Stomach smooth muscle (tissue), 2 donors: ENCODE results near the gene KDM2B.

Experiments
- H3K27ac ChIP-seq: one replicate; pipeline ENCODE4 v1.7.0; 2013; ENCODE audit warnings: mild to moderate bottlenecking, low read length, inconsistent platforms
- H3K27me3 ChIP-seq, 2 donors: one replicate each; pipeline ENCODE4 v1.7.0; 2013; ENCODE audit warnings: low read length in 2 of 2; ENCODE audit not compliant: insufficient read depth in 2 of 2, control insufficient read depth in 1 of 2
- H3K36me3 ChIP-seq, 2 donors: one replicate each; pipeline ENCODE4 v1.7.0; 2013; ENCODE audit warnings: low read length in 2 of 2; ENCODE audit not compliant: control insufficient read depth in 2 of 2, insufficient read depth in 2 of 2
- H3K4me1 ChIP-seq: one replicate; pipeline ENCODE4 v1.7.0; 2013; ENCODE audit warnings: low read length; ENCODE audit not compliant: control insufficient read depth, insufficient read depth
- H3K4me3 ChIP-seq, 2 donors: one replicate each; pipeline ENCODE4 v1.7.0; 2013; ENCODE audit warnings: low read length in 2 of 2
- H3K9ac ChIP-seq, 2 donors: one replicate each; pipeline ENCODE4 v1.7.0; 2013; ENCODE audit warnings: low read length in 2 of 2, mild to moderate bottlenecking in 1 of 2
- H3K9me3 ChIP-seq, 2 donors: one replicate each; pipeline ENCODE4 v1.7.0; 2013; ENCODE audit warnings: low read length in 2 of 2; ENCODE audit not compliant: control insufficient read depth in 2 of 2
- donor health status: healthy.
- donor health status: Pancreatic carcinoma.

Gene KDM2B

GRCh38 chr12:121379945-121380344 lies 200.9 kb downstream of the KDM2B start:
- H3K9ac ChIP-seq, result no peak overlapping the region
- H3K4me3 ChIP-seq, result no peak overlapping the region
- H3K27me3 ChIP-seq, result no peaks in the 10 kb centered on the region
- H3K27ac ChIP-seq, result no peak overlapping the region
- H3K4me1 ChIP-seq, result no peaks in the 10 kb centered on the region
- H3K36me3 ChIP-seq, result no peaks in the 10 kb centered on the region
- H3K9me3 ChIP-seq, result no peaks in the 10 kb centered on the region
